ENCODE data around the gene RXYLT1. TPM values are rescaled to one million over a fixed set of nuclear protein-coding genes. Genes with fewer than 3 reads are reported as not detected.

Gene RXYLT1
- polyA plus RNA-seq, 6 donors from 2014 or later, result 14.3 to 30.2 (median 18.6) TPM

GRCh38 chr12:63849641-63850040 lies 69.9 kb downstream of the RXYLT1 start:
- Mint-ChIP-seq H3K27me3 (peaks cover 15 to 24% (median 21%) of the 10 kb centered on the region in 3 donors), H3K36me3 (no peaks in the 10 kb centered on the region), H3K9me3 (no peaks in the 10 kb centered on the region), H3K4me3 (no peak overlapping the region), H3K4me1 (peaks cover 3 to 5% (median 4%) of the 10 kb centered on the region in 3 donors), H3K27ac (no peak overlapping the region)
- ATAC-seq (ENCODE audit: low read depth in 2 of 2) (no peak), DNase-seq (no peak)

DNA sequence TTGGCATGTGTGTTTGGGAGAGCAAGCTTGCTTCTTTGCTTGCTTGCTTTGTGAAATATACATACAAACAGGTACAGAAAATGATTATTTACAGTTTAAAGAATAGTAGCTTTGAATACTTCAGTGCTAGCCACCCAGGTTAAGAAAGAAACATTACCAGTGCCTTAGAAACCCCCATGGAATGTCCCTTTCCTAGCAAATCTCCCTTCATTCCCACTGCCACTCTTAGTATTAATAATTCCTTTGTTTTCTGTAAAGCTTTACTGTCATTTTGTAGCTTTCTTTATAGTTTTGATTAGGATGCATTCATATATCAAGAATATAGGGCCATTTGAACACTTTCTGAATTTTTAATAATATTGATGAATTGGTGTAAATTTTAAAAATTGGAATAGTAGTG lies 74.3 kb downstream of the RXYLT1 start:
- peaks cover 0 to 9% (median 6%) of the 10 kb centered on the region in 3 donors for H3K27me3 Mint-ChIP-seq
- H3K4me1 Mint-ChIP-seq, result no peaks in the 10 kb centered on the region
- no peaks in the 10 kb centered on the region for H3K36me3 Mint-ChIP-seq
- H3K9me3 Mint-ChIP-seq, result no peaks in the 10 kb centered on the region
- DNase-seq, result no peak
- ATAC-seq (ENCODE audit: low read depth in 2 of 2), result no peak
- H3K27ac Mint-ChIP-seq, result no peak overlapping the region
- H3K4me3 Mint-ChIP-seq, result no peak overlapping the region

GRCh38 chr12:63855299-63855698 lies 75.6 kb downstream of the RXYLT1 start:
- Mint-ChIP-seq H3K27me3 (peaks cover 0 to 9% (median 6%) of the 10 kb centered on the region in 3 donors), H3K27ac (no peak overlapping the region), H3K36me3 (no peaks in the 10 kb centered on the region), H3K4me3 (no peak overlapping the region), H3K9me3 (no peaks in the 10 kb centered on the region), H3K4me1 (no peaks in the 10 kb centered on the region)
- ATAC-seq (ENCODE audit: low read depth in 2 of 2), result no peak
- no peak for DNase-seq

- ATAC-seq (ENCODE audit: low read depth in 2 of 2) (no peak), DNase-seq (no peak)
- H3K27me3 Mint-ChIP-seq, result peaks cover 5 to 9% (median 6%) of the 10 kb centered on the region in 3 donors
- no peak overlapping the region for H3K4me3 Mint-ChIP-seq
- no peaks in the 10 kb centered on the region for H3K36me3 Mint-ChIP-seq
- H3K27ac Mint-ChIP-seq, result no peak overlapping the region
- no peaks in the 10 kb centered on the region for H3K9me3 Mint-ChIP-seq
- no peaks in the 10 kb centered on the region for H3K4me1 Mint-ChIP-seq
Observed at GRCh38 chr12:63857771-63858670, 78.3 kb downstream of the RXYLT1 start.

Other genes with a start within 250 kb of the RXYLT1 start
- gene DPY19L2, start 111.4 kb upstream of the RXYLT1 start, polyA plus RNA-seq (ENCODE audit: low read depth in 6 of 6), result under 1 TPM in 2 of 6 donors, not detected in 4; 0.25 to 0.26 TPM
- under 1 TPM; 0.01 to 0.26 (median 0.05) TPM for gene SRGAP1, start 64.8 kb downstream of the RXYLT1 start, polyA plus RNA-seq (ENCODE audit: low read depth in 6 of 6)

Data from naive B cell (primary cell).